CD4-positive, alpha-beta T cell (primary cell): ENCODE results near the gene MARS2. TPM values are rescaled to one million over a fixed set of nuclear protein-coding genes. Genes with fewer than 3 reads are reported as not detected.

ENCODE experiments used
- ATAC-seq: fragments of 200-7000 bp; cut with Tn5 transposase; one replicate; pipeline ENCODE4 v1.10.0; 2022; ENCODE audit warnings: mild to moderate bottlenecking; ENCODE audit not compliant: poor library complexity
- CTCF ChIA-PET: fragments of 350-600 bp; sonication (Branson Sonifier 250); formaldehyde crosslinking; loops from one replicate; lab custom pipeline; 2021; ENCODE audit warnings: antibody characterized with exemption, inconsistent platforms; lab: Charles Lee
- POLR2A ChIA-PET: fragments of 350-600 bp; sonication (Branson Sonifier 250); formaldehyde crosslinking; loops from one replicate; lab custom pipeline; 2021; ENCODE audit warnings: antibody characterized with exemption, inconsistent platforms; lab: Charles Lee
- DNase-seq, 14 experiments: peaks; one replicate each; pipeline ENCODE4 v3.0.0-alpha.2; 2013 to 2020; ENCODE audit warnings: mixed read lengths in 2 of 14
- H3K27ac ChIP-seq, 2 donors: one replicate each; pipeline versions ENCODE4 v1.5.1 to v1.7.0; 2013; ENCODE audit warnings: low read length in 2 of 2, low read depth in 1 of 2, mild to moderate bottlenecking in 1 of 2
- H3K27me3 ChIP-seq, 2 experiments: 1 replicate in 1 of 2; 2 replicates in 1 of 2; pipeline versions ENCODE4 v1.6.1 to v1.7.0; 2013; ENCODE audit warnings: low read length in 2 of 2, control low read depth in 1 of 2, mild to moderate bottlenecking in 1 of 2, moderate library complexity in 1 of 2; ENCODE audit not compliant: insufficient read depth in 2 of 2, control insufficient read depth in 1 of 2
- H3K36me3 ChIP-seq: one replicate; pipeline ENCODE4 v1.6.1; 2013; ENCODE audit warnings: low read length, control low read depth; ENCODE audit not compliant: insufficient read depth
- H3K4me1 ChIP-seq: one replicate; pipeline ENCODE4 v1.6.1; 2013; ENCODE audit warnings: low read length, control low read depth; ENCODE audit not compliant: insufficient read depth
- H3K4me3 ChIP-seq: one replicate; pipeline ENCODE4 v1.5.1; 2013; ENCODE audit warnings: mild to moderate bottlenecking, low read length, moderate library complexity
- H3K9me3 ChIP-seq, 2 experiments: 1 replicate in 1 of 2; 2 replicates in 1 of 2; pipeline versions ENCODE4 v1.6.1 to v1.7.0; 2013; ENCODE audit warnings: low read length in 2 of 2, mild to moderate bottlenecking in 2 of 2, control low read depth in 1 of 2, moderate library complexity in 1 of 2; ENCODE audit not compliant: control insufficient read depth in 1 of 2, insufficient read depth in 1 of 2
- H3K27ac Mint-ChIP-seq: one replicate; pipeline ENCODE4 v1.8.0; 2020; ENCODE audit warnings: mixed read lengths
- H3K27me3 Mint-ChIP-seq: one replicate; pipeline ENCODE4 v1.8.0; 2021; ENCODE audit warnings: mixed read lengths
- H3K36me3 Mint-ChIP-seq: one replicate; pipeline ENCODE4 v1.8.0; 2021; ENCODE audit warnings: low read depth, mixed read lengths
- H3K4me1 Mint-ChIP-seq: one replicate; pipeline ENCODE4 v1.8.0; 2021; ENCODE audit warnings: low read depth, mixed read lengths
- H3K4me3 Mint-ChIP-seq: one replicate; pipeline ENCODE4 v1.8.0; 2020; ENCODE audit warnings: mild to moderate bottlenecking, mixed read lengths
- H3K9me3 Mint-ChIP-seq: one replicate; pipeline ENCODE4 v1.8.0; 2020; ENCODE audit warnings: mixed read lengths
- CTCF ChIP-seq: fragments of 200-600 bp; IDR thresholded peaks from one replicate; pipeline ENCODE4 v1.8.0; 2022; ENCODE audit warnings: antibody characterized with exemption, mild to moderate bottlenecking
- intact Hi-C, 2 experiments: fragments of 100-400 bp; cut with DNase I in 1 of 2; cut with micrococcal nuclease in 1 of 2; formaldehyde crosslinking; loops; one replicate each; pipeline versions ENCODE4 v1.15.1 to v1.9.0; 2023 to 2025; cut with DNase I, micrococcal nuclease
- total RNA-seq, 174 experiments: library from RNA in 2 of 174; stranded (reverse) in 2 of 174; gene quantifications; one replicate each; pipeline ENCODE4 v1.2.3 and lab custom pipeline; 2021 to 2026

The MARS2 gene
- total RNA-seq, 2 experiments from 2014 or later, result 7.2 to 7.8 TPM

DNA sequence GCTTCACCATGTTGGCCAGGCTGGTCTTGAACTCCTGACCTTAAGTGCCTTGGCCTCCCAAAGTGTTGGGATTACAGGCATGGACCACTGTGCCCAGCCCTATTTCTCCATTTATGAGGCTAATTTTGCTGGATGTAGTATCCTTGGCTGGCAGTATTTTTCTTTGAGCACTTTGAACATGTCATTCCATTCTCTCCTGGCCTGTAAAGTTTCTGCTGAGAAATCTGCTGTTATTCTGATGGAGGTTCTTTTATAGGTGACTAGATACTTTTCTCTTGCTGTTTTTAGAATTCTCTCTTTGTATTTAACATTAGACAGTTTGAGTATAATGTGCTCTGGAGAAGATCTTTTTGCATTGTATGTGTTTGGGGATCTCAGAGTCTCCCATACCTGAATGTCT is 38.9 kb upstream of the MARS2 start:
- H3K27me3 ChIP-seq, result no peaks in the 10 kb centered on the region
- H3K36me3 ChIP-seq, result no peaks in the 10 kb centered on the region
- peaks cover 13 to 15% of the 10 kb centered on the region in 2 experiments for H3K9me3 ChIP-seq
- Mint-ChIP-seq H3K27ac (no peak overlapping the region), H3K36me3 (peaks cover 8% of the 10 kb centered on the region), H3K27me3 (peaks cover 6% of the 10 kb centered on the region), H3K9me3 (peaks cover 8% of the 10 kb centered on the region), H3K4me3 (no peak overlapping the region), H3K4me1 (no peaks in the 10 kb centered on the region)
- ChIA-PET POLR2A (no interaction called here), CTCF (no interaction called here)
- DNase-seq, result no peak
- H3K27ac ChIP-seq, result no peak overlapping the region
- no peak for TF ChIP-seq CTCF
- no peaks in the 10 kb centered on the region for H3K4me1 ChIP-seq
- intact Hi-C loops, result no loop called here
- no peak overlapping the region for H3K4me3 ChIP-seq
- no peak for ATAC-seq

DNA sequence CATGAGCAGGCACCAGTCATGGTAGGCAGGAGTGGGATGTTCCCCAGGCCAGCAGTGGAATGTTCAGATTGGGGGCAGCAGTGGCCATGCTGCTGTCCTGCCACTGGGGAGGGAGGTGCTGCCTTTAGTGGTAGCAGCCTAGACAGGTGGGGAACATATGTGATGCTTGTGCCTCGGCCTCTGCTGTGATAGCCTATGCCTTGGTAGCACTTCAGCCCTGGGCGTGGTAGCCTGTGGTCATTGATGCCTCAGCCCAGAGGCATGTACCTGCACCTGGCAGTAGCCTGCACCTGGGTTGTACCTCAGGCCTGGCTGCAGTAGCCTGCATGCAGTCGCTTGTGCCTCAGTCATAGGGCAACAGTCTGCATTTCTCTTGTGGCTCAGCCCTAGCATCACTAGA is 36.9 kb upstream of the MARS2 start:
- H3K36me3 Mint-ChIP-seq, result peaks cover 8% of the 10 kb centered on the region
- no peak overlapping the region for H3K27ac Mint-ChIP-seq
- ATAC-seq (no peak), DNase-seq (no peak)
- intact Hi-C loops, result no loop called here
- H3K27me3 Mint-ChIP-seq, result peaks cover 15% of the 10 kb centered on the region
- no peaks in the 10 kb centered on the region for H3K4me1 Mint-ChIP-seq
- H3K4me3 ChIP-seq, result no peak overlapping the region
- POLR2A ChIA-PET, result no interaction called here
- no peak overlapping the region for H3K27ac ChIP-seq
- H3K4me3 Mint-ChIP-seq, result no peak overlapping the region
- H3K9me3 Mint-ChIP-seq, result peaks cover 8% of the 10 kb centered on the region
- no peaks in the 10 kb centered on the region for H3K36me3 ChIP-seq
- H3K4me1 ChIP-seq, result no peaks in the 10 kb centered on the region
- CTCF ChIA-PET, result no interaction called here
- peaks cover 13 to 15% of the 10 kb centered on the region in 2 experiments for H3K9me3 ChIP-seq
- TF ChIP-seq CTCF, result no peak
- H3K27me3 ChIP-seq, result no peaks in the 10 kb centered on the region

GRCh38 chr2:197669077-197669476 is 36.1 kb upstream of the MARS2 start:
- H3K36me3 ChIP-seq, result no peaks in the 10 kb centered on the region
- ATAC-seq, result no peak
- H3K27me3 ChIP-seq, result no peaks in the 10 kb centered on the region
- no peak for DNase-seq
- H3K27ac ChIP-seq, result no peak overlapping the region
- no peaks in the 10 kb centered on the region for H3K4me1 ChIP-seq
- intact Hi-C loops, result no loop called here
- H3K9me3 Mint-ChIP-seq, result peaks cover 8% of the 10 kb centered on the region
- H3K4me1 Mint-ChIP-seq, result no peaks in the 10 kb centered on the region
- ChIA-PET CTCF (no interaction called here), POLR2A (no interaction called here)
- H3K27ac Mint-ChIP-seq, result no peak overlapping the region
- H3K4me3 Mint-ChIP-seq, result no peak overlapping the region
- no peak overlapping the region for H3K4me3 ChIP-seq
- H3K9me3 ChIP-seq, result peaks cover 13 to 15% of the 10 kb centered on the region in 2 experiments
- TF ChIP-seq CTCF, result no peak
- peaks cover 8% of the 10 kb centered on the region for H3K36me3 Mint-ChIP-seq
- peaks cover 15% of the 10 kb centered on the region for H3K27me3 Mint-ChIP-seq
